Small intestine (tissue), 16 donors: ENCODE measurements around the gene SPIC. TPM values are rescaled to one million over a fixed set of nuclear protein-coding genes. Genes with fewer than 3 reads are reported as not detected.

Experiments
- DNase-seq, 2 donors: peaks; one replicate each; pipeline versions ENCODE4 v3.0.0 to v3.0.0-alpha.2; 2013
- FAIRE-seq: peaks from 2 replicates; lab custom pipeline; 2012; peaks lifted over from hg19 to GRCh38; lab: Jason Lieb, UNC
- H3K27ac ChIP-seq, 3 donors: one replicate each; pipeline ENCODE4 v1.5.1; 2013; ENCODE audit warnings: low read length in 2 of 3, mild to moderate bottlenecking in 2 of 3, control low read depth in 1 of 3, inconsistent platforms in 1 of 3, low read depth in 1 of 3, moderate library complexity in 1 of 3
- H3K27me3 ChIP-seq, 3 donors: one replicate each; pipeline ENCODE4 v1.6.1; 2013; ENCODE audit warnings: low read length in 3 of 3, inconsistent platforms in 1 of 3; ENCODE audit not compliant: control insufficient read depth in 3 of 3, insufficient read depth in 3 of 3
- H3K36me3 ChIP-seq, 3 donors: one replicate each; pipeline ENCODE4 v1.6.1; 2013; ENCODE audit warnings: low read length in 3 of 3, inconsistent platforms in 1 of 3, low read depth in 1 of 3, mild to moderate bottlenecking in 1 of 3, moderate library complexity in 1 of 3; ENCODE audit not compliant: control insufficient read depth in 3 of 3, insufficient read depth in 2 of 3
- H3K4me1 ChIP-seq, 3 donors: one replicate each; pipeline ENCODE4 v1.6.1; 2013; ENCODE audit warnings: low read length in 2 of 3, inconsistent platforms in 1 of 3, low read depth in 1 of 3, mild to moderate bottlenecking in 1 of 3, moderate library complexity in 1 of 3; ENCODE audit not compliant: control insufficient read depth in 3 of 3, insufficient read depth in 2 of 3
- H3K4me3 ChIP-seq, 3 donors: one replicate each; pipeline ENCODE4 v1.5.1; 2013; ENCODE audit warnings: low read length in 3 of 3, control low read depth in 1 of 3, inconsistent platforms in 1 of 3, low read depth in 1 of 3, mild to moderate bottlenecking in 1 of 3, moderate library complexity in 1 of 3
- H3K9me3 ChIP-seq, 2 donors: one replicate each; pipeline ENCODE4 v1.6.1; 2013; ENCODE audit warnings: low read depth in 1 of 2, low read length in 1 of 2; ENCODE audit not compliant: control insufficient read depth in 2 of 2, insufficient read depth in 1 of 2
- WGBS, 3 donors: extraction: QIAGEN DNeasy Blood & Tissue Kit; methylation state at CpG; one replicate each; pipeline ENCODE4 v1.1.7; 2013; 5-methylcytosine and 5-hydroxymethylcytosine counted together
- long read RNA-seq, 10 donors: transcript quantifications; one replicate each; lab custom pipeline, GENCODE V29; 2026
- polyA plus RNA-seq, 4 donors: library from polyadenylated mRNA; stranded (reverse) in 3 of 4; unstranded in 1 of 4; fragments of 200-250 nt in 3 of 4; fragments of 120-200 nt in 1 of 4; gene quantifications; one replicate each; pipeline versions ENCODE4 v1.2.1 to v1.2.3, GENCODE V29; 2013
- donor health status: healthy with polysubstance abuse.
- donor health status: control.
- donor health status: control.
- donor health status: Bipolar disorder and iron deficiency.
- donor health status: healthy.

Gene SPIC
- under 1 TPM in 2 of 4 donors, not detected in 2; 0.10 to 0.19 TPM for polyA plus RNA-seq
- long read RNA-seq, donor 1, result 0 reads
- long read RNA-seq, donor 2, result 0 reads
- long read RNA-seq, donor 3, result 0 reads
- long read RNA-seq, donor 4, result 0 reads
- long read RNA-seq, donor 5, result 0 reads
- long read RNA-seq, donor 6, result 0 reads
- long read RNA-seq, donor 7, result 0 reads
- long read RNA-seq, donor 8, result 0 reads
- long read RNA-seq, donor 9, result 0 reads
- long read RNA-seq, donor 10, result 0 reads

GRCh38 chr12:101474711-101475386 is at the start of gene SPIC:
SPIC (plus strand) TSS chr12:101475336; CDS start chr12:101476905, 1,569 bp downstream.
- H3K27ac ChIP-seq, result no peak within 1 kb of the TSS
- H3K4me3 ChIP-seq, result no peak within 1 kb of the TSS
- no peak for DNase-seq
- WGBS, 3 donors, result 87 to 89% (median 89%) methylated on average over 5 of the region's 5 CpGs
- no peaks in the 10 kb centered on the region for H3K36me3 ChIP-seq
- H3K9me3 ChIP-seq, result no peaks in the 10 kb centered on the region
- H3K4me1 ChIP-seq, result no peaks in the 10 kb centered on the region
- no peak for FAIRE-seq
- H3K27me3 ChIP-seq, result peaks cover 0 to 2% (median 0%) of the 10 kb centered on the region in 3 donors

- H3K4me3 ChIP-seq, result no peak overlapping the region
- no peaks in the 10 kb centered on the region for H3K27me3 ChIP-seq
- DNase-seq (no peak), FAIRE-seq (no peak)
- H3K36me3 ChIP-seq, result no peaks in the 10 kb centered on the region
- no peaks in the 10 kb centered on the region for H3K9me3 ChIP-seq
- 57 to 71% (median 71%) methylated on average over 2 of the region's 2 CpGs for WGBS, 3 donors
- H3K27ac ChIP-seq, result no peak overlapping the region
- H3K4me1 ChIP-seq, result no peaks in the 10 kb centered on the region
These were observed 44.7 kb upstream of the SPIC start for GRCh38 chr12:101430456-101430855.

- H3K4me3 ChIP-seq, result no peak overlapping the region
- no peaks in the 10 kb centered on the region for H3K9me3 ChIP-seq
- H3K4me1 ChIP-seq, result no peaks in the 10 kb centered on the region
- no peaks in the 10 kb centered on the region for H3K27me3 ChIP-seq
- H3K36me3 ChIP-seq, result no peaks in the 10 kb centered on the region
- H3K27ac ChIP-seq, result no peak overlapping the region
- FAIRE-seq (no peak), DNase-seq (no peak)
These were observed 39.0 kb upstream of the SPIC start for GRCh38 chr12:101436136-101436535.

- DNase-seq (no peak), FAIRE-seq (no peak)
- 64 to 84% (median 68%) methylated on average over 5 of the region's 5 CpGs for WGBS, 3 donors
- H3K36me3 ChIP-seq, result no peaks in the 10 kb centered on the region
- H3K4me3 ChIP-seq, result no peak overlapping the region
- no peak overlapping the region for H3K27ac ChIP-seq
- no peaks in the 10 kb centered on the region for H3K9me3 ChIP-seq
- H3K27me3 ChIP-seq, result no peaks in the 10 kb centered on the region
- no peaks in the 10 kb centered on the region for H3K4me1 ChIP-seq
These were observed 35.9 kb upstream of the SPIC start for GRCh38 chr12:101439236-101439635.

GRCh38 chr12:101441461-101442224 is 33.5 kb upstream of the SPIC start:
- Histone ChIP-seq H3K27ac (no peak overlapping the region), H3K4me3 (no peak overlapping the region), H3K27me3 (no peaks in the 10 kb centered on the region), H3K4me1 (no peaks in the 10 kb centered on the region), H3K36me3 (no peaks in the 10 kb centered on the region), H3K9me3 (no peaks in the 10 kb centered on the region)
- FAIRE-seq (no peak), DNase-seq (no peak)

GRCh38 chr12:101455685-101456084 is 19.5 kb upstream of the SPIC start:
- 69 to 87% (median 71%) methylated on average over 4 of the region's 4 CpGs for WGBS, 3 donors
- Histone ChIP-seq H3K9me3 (no peaks in the 10 kb centered on the region), H3K36me3 (no peaks in the 10 kb centered on the region), H3K27ac (no peak overlapping the region), H3K4me1 (peaks cover 0 to 4% (median 0%) of the 10 kb centered on the region in 3 donors), H3K4me3 (no peak overlapping the region), H3K27me3 (no peaks in the 10 kb centered on the region)
- FAIRE-seq (no peak), DNase-seq (no peak)

GRCh38 chr12:101459642-101460346 is 15.3 kb upstream of the SPIC start:
- Histone ChIP-seq H3K4me3 (no peak overlapping the region), H3K36me3 (no peaks in the 10 kb centered on the region), H3K4me1 (peaks cover 0 to 4% (median 0%) of the 10 kb centered on the region in 3 donors), H3K27ac (peak overlapping the region in 1 of 3 donors; percentile 52), H3K9me3 (no peaks in the 10 kb centered on the region), H3K27me3 (no peaks in the 10 kb centered on the region)
- 2 to 23% (median 8%) methylated on average over 4 of the region's 4 CpGs for WGBS, 3 donors
- DNase-seq, result peak; percentile 30 to 60
- FAIRE-seq, result no peak

- Histone ChIP-seq H3K36me3 (no peaks in the 10 kb centered on the region), H3K9me3 (no peaks in the 10 kb centered on the region), H3K27ac (no peak overlapping the region), H3K4me1 (no peaks in the 10 kb centered on the region), H3K27me3 (no peaks in the 10 kb centered on the region), H3K4me3 (no peak overlapping the region)
- WGBS, 3 donors, result 64 to 71% (median 69%) methylated on average over 2 of the region's 2 CpGs
- no peak for FAIRE-seq
- DNase-seq, result no peak
These were observed 6.2 kb upstream of the SPIC start for GRCh38 chr12:101468948-101469347.
